ENCODE data around the gene GXYLT1. TPM values are rescaled to one million over a fixed set of nuclear protein-coding genes. Genes with fewer than 3 reads are reported as not detected.

GXYLT1 gene
- total RNA-seq, 1 experiment from 2014 or later = 12.6 TPM

DNA sequence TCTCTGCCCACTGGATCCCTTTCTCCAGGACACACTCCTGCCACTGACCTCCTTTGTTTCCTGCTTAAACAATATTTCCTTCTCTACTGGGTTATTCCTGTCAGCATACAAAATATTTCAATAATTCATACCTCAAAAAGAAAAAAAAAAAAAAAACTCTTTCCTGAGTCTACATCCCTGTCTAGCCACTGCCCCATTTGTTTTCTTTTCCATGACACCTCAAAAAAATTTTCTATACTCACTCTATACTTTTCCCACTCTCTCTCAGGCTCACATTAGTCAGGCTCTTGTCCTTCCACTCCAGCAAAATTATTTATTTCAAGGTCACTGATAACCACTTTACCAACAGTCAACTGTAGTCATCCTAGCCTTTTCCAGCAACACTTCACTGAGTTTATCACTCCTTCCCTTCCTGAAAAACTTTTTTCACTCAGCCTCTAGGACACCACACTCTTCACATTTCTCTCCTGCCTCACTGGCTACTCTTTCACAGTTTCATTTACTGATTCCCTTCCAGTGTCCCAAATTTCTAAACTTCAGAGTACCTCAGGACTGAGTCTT is 29.4 kb upstream of the GXYLT1 start:
- Mint-ChIP-seq H3K4me3 (no peak overlapping the region), H3K27ac (no peak overlapping the region), H3K4me1 (peaks cover 6% of the 10 kb centered on the region), H3K36me3 (peaks cover 18% of the 10 kb centered on the region), H3K9me3 (peaks cover 19% of the 10 kb centered on the region), H3K27me3 (ENCODE audit: low read depth) (no peaks in the 10 kb centered on the region)
- TF ChIP-seq TEAD4 (CRISPR knock-in tag; IDR thresholded peaks at IDR 0.05) = no peak
- TF ChIP-seq SP1 (CRISPR knock-in tag; conservative IDR thresholded peaks at IDR 0.05) = no peak
- TF ChIP-seq TCF7 (CRISPR knock-in tag; IDR thresholded peaks at IDR 0.05; ENCODE audit: low read depth) = no peak
- no peak for TF ChIP-seq IRF2 (CRISPR knock-in tag; IDR thresholded peaks at IDR 0.05; ENCODE audit: borderline replicate concordance, low read depth)
- TF ChIP-seq, protein P1, sequence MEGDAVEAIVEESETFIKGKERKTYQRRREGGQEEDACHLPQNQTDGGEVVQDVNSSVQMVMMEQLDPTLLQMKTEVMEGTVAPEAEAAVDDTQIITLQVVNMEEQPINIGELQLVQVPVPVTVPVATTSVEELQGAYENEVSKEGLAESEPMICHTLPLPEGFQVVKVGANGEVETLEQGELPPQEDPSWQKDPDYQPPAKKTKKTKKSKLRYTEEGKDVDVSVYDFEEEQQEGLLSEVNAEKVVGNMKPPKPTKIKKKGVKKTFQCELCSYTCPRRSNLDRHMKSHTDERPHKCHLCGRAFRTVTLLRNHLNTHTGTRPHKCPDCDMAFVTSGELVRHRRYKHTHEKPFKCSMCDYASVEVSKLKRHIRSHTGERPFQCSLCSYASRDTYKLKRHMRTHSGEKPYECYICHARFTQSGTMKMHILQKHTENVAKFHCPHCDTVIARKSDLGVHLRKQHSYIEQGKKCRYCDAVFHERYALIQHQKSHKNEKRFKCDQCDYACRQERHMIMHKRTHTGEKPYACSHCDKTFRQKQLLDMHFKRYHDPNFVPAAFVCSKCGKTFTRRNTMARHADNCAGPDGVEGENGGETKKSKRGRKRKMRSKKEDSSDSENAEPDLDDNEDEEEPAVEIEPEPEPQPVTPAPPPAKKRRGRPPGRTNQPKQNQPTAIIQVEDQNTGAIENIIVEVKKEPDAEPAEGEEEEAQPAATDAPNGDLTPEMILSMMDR (IDR thresholded peaks at IDR 0.05) = no peak
- no peak for TF ChIP-seq PRDM15 (CRISPR knock-in tag; IDR thresholded peaks at IDR 0.05)
- no peak for TF ChIP-seq OVOL2 (CRISPR knock-in tag; IDR thresholded peaks at IDR 0.05; ENCODE audit: borderline replicate concordance)
- no peak for TF ChIP-seq ZNF138 (CRISPR knock-in tag; conservative IDR thresholded peaks at IDR 0.05)
- TF ChIP-seq, protein P2, sequence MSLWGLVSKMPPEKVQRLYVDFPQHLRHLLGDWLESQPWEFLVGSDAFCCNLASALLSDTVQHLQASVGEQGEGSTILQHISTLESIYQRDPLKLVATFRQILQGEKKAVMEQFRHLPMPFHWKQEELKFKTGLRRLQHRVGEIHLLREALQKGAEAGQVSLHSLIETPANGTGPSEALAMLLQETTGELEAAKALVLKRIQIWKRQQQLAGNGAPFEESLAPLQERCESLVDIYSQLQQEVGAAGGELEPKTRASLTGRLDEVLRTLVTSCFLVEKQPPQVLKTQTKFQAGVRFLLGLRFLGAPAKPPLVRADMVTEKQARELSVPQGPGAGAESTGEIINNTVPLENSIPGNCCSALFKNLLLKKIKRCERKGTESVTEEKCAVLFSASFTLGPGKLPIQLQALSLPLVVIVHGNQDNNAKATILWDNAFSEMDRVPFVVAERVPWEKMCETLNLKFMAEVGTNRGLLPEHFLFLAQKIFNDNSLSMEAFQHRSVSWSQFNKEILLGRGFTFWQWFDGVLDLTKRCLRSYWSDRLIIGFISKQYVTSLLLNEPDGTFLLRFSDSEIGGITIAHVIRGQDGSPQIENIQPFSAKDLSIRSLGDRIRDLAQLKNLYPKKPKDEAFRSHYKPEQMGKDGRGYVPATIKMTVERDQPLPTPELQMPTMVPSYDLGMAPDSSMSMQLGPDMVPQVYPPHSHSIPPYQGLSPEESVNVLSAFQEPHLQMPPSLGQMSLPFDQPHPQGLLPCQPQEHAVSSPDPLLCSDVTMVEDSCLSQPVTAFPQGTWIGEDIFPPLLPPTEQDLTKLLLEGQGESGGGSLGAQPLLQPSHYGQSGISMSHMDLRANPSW (CRISPR knock-in tag; conservative IDR thresholded peaks at IDR 0.05; ENCODE audit: low read depth) = no peak
- no peak for TF ChIP-seq AR (CRISPR knock-in tag; IDR thresholded peaks at IDR 0.05)
- no peak for TF ChIP-seq ESRRA (CRISPR knock-in tag; IDR thresholded peaks at IDR 0.05; ENCODE audit: borderline replicate concordance)
- TF ChIP-seq GTF2I (CRISPR knock-in tag; conservative IDR thresholded peaks at IDR 0.05) = no peak
- ATAC-seq (no peak), DNase-seq (ENCODE audit: low spot score) (no peak)
- ChIA-PET CTCF (no interaction called here), POLR2A (no interaction called here)

GRCh38 chr12:42172441-42173210 is 28.0 kb upstream of the GXYLT1 start:
- H3K36me3 Mint-ChIP-seq = peaks cover 18% of the 10 kb centered on the region
- no peak for DNase-seq (ENCODE audit: low spot score)
- H3K9me3 Mint-ChIP-seq = peaks cover 19% of the 10 kb centered on the region
- ChIA-PET CTCF (no interaction called here), POLR2A (no interaction called here)
- H3K27me3 Mint-ChIP-seq (ENCODE audit: low read depth) = no peaks in the 10 kb centered on the region
- H3K4me1 Mint-ChIP-seq = peaks cover 3% of the 10 kb centered on the region
- ATAC-seq = no peak
- H3K27ac Mint-ChIP-seq = no peak overlapping the region
- no peak overlapping the region for H3K4me3 Mint-ChIP-seq
- no peak for TF ChIP-seq ELF4 (CRISPR knock-in tag; IDR thresholded peaks at IDR 0.05; ENCODE audit: low read depth)
- no peak for TF ChIP-seq ZNF232 (CRISPR knock-in tag; IDR thresholded peaks at IDR 0.05)
- no peak for TF ChIP-seq ZNF317 (CRISPR knock-in tag; IDR thresholded peaks at IDR 0.05; ENCODE audit: borderline replicate concordance, low read depth)
- no peak for TF ChIP-seq KAT7 (CRISPR knock-in tag; IDR thresholded peaks at IDR 0.05; ENCODE audit: borderline replicate concordance)
- no peak for TF ChIP-seq IRF2 (CRISPR knock-in tag; IDR thresholded peaks at IDR 0.05; ENCODE audit: borderline replicate concordance, low read depth)
- no peak for TF ChIP-seq CBFB (CRISPR knock-in tag; IDR thresholded peaks at IDR 0.05; ENCODE audit: low read depth)
- TF ChIP-seq, protein P3, sequence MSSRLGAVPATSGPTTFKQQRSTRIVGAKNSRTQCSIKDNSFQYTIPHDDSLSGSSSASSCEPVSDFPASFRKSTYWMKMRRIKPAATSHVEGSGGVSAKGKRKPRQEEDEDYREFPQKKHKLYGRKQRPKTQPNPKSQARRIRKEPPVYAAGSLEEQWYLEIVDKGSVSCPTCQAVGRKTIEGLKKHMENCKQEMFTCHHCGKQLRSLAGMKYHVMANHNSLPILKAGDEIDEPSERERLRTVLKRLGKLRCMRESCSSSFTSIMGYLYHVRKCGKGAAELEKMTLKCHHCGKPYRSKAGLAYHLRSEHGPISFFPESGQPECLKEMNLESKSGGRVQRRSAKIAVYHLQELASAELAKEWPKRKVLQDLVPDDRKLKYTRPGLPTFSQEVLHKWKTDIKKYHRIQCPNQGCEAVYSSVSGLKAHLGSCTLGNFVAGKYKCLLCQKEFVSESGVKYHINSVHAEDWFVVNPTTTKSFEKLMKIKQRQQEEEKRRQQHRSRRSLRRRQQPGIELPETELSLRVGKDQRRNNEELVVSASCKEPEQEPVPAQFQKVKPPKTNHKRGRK (CRISPR knock-in tag; IDR thresholded peaks at IDR 0.05; ENCODE audit: borderline replicate concordance) = no peak
- TF ChIP-seq FOXJ3 (CRISPR knock-in tag; IDR thresholded peaks at IDR 0.05; ENCODE audit: borderline replicate concordance) = no peak
- TF ChIP-seq ZNF263 (CRISPR knock-in tag; IDR thresholded peaks at IDR 0.05; ENCODE audit: low read depth) = no peak
- no peak for TF ChIP-seq ATF1 (CRISPR knock-in tag; IDR thresholded peaks at IDR 0.05)
